Left hindlimb (tissue), 1 donor: ENCODE results near the gene STAC3.
A peak's percentile ranks its signal among the peaks of the same experiment; 100 is the strongest.

Experiments
- DNase-seq: peaks from one replicate; pipeline ENCODE4 v3.0.0-alpha.2; 2018

STAC3 gene

DNA sequence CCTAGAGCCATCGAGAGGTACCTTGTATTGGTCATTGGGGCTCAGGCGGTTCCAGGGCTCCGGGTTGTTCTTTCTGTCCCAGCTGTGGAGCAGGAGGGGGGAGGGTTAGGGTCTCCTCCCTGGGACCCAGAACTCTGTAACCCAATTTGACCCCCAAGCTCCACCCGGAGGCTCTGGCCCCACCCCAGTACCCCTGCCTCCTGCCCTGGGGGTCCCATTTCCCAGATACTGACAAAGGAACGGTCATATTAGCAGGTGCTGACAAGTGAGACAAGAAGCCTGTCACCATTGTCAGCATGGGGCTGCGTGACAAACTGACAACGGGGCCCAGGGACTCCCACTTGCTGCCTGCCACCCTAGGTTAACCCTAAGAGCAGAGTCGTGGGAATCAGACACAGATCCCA, 15.3 kb downstream of the STAC3 start:
- no peak for DNase-seq

DNA sequence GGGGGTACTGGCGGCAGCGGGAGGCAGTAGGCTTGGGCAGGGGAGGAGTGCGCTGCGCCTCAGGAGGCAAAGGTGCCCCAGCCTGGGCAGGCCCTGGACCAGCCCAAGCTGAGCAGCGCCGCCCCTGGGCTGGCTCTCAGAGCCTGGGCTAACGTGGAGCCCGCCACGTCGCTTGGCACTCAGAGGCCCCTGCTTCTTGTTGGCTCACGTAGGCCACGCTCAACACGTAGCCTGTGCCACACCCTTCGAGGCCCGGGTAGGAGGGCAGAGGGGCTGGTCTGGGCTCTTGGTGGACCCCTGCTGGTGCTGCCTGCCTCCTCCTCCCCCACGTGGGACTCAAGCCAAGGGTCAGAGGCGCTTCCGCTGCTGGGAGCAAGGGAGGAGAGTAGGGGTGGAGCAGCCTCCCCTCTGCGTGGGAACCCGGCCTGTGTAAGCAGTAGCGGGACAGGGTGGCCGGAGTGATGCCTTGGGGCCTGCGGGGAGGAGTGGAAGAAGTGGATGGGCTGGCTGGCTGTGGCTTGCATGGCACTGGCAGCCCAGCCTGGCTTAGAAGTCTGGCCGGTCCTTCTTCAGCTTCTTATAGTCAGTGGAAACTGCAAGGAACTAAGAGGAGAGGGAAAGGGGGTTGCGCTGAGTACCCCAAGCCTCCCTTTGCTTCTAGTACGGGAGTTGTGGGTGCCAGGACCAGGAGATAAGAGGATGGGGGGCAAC, 15.8 kb downstream of the STAC3 start:
- DNase-seq, result peak; percentile 90

DNA sequence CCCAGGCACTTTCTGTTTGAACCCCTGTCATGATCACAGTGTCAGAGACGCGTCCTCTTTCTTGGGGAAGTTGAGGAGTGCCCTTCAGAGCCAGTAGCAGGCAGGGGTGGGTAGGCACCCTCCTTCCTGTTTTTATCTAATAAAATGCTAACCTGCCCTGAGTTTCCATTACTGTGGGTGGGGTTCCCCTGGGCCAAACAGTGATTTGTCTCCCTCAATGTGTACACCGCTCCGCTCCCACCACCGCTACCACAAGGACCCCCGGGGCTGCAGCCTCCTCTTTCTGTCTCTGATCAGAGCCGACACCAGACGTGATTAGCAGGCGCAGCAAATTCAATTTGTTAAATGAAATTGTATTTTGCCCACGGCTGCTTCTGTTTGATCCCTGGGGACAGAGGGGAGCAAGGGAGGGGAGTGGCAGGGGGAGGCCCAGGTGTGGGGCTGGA, 16.4 kb downstream of the STAC3 start:
- no peak for DNase-seq

- DNase-seq, result no peak
These were observed 16.8 kb downstream of the STAC3 start for GRCh38 chr12:57234233-57234570.

DNA sequence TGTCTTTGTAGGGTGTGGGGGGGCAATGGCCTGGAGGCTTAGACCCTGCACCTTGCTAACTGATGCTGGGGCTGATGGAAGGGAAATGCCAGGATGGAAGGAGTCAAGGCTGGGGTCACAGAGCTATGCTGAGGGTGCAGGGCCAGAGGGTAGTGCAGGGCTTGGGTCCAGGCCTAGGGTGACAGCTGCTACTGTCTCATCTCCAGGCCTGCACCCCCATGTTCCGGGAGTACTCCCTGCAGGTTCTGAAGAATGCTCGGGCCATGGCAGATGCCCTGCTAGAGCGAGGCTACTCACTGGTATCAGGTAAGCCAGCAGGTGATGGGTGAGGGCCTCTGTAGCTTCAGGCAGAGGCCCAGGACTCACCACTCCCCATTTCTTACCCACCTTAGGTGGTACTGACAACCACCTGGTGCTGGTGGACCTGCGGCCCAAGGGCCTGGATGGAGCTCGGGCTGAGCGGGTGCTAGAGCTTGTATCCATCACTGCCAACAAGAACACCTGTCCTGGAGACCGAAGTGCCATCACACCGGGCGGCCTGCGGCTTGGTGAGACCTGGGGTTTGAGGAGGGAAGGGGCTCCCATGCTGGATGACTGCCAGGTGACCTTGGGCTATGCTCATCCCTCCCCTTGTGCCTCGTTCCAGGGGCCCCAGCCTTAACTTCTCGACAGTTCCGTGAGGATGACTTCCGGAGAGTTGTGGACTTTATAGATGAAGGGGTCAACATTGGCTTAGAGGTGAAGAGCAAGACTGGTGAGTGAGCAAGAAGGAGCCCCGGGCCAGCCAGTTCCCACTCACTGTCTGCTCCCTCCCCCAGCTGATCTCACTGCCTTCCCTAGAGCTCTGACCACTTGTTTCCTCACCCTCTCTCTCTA, 17.4 kb downstream of the STAC3 start:
- no peak for DNase-seq

DNA sequence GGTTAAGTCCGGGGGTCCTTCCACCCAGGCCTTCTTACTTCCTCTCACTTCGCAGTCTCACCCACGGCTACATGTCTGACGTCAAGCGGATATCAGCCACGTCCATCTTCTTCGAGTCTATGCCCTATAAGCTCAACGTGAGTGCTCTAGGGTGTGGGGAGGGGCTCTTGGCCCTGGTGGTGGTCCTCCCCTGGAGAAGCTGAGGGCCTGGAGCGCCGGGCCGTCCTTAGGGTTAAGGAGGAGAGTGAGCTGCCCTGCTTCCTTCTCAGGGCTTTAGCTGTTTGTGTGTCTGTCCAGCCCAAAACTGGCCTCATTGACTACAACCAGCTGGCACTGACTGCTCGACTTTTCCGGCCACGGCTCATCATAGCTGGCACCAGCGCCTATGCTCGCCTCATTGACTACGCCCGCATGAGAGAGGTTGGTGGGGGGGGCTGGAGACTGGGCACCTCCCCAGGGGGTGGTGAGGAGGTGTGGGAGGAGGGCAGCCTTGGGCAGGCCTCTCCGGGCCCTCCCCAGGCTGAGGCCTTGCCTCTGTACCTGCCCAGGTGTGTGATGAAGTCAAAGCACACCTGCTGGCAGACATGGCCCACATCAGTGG, 18.7 kb downstream of the STAC3 start:
- peak; percentile 44 for DNase-seq

- peak; percentile 26 for DNase-seq
These were observed 19.5 kb downstream of the STAC3 start for GRCh38 chr12:57231276-57232021.

DNA sequence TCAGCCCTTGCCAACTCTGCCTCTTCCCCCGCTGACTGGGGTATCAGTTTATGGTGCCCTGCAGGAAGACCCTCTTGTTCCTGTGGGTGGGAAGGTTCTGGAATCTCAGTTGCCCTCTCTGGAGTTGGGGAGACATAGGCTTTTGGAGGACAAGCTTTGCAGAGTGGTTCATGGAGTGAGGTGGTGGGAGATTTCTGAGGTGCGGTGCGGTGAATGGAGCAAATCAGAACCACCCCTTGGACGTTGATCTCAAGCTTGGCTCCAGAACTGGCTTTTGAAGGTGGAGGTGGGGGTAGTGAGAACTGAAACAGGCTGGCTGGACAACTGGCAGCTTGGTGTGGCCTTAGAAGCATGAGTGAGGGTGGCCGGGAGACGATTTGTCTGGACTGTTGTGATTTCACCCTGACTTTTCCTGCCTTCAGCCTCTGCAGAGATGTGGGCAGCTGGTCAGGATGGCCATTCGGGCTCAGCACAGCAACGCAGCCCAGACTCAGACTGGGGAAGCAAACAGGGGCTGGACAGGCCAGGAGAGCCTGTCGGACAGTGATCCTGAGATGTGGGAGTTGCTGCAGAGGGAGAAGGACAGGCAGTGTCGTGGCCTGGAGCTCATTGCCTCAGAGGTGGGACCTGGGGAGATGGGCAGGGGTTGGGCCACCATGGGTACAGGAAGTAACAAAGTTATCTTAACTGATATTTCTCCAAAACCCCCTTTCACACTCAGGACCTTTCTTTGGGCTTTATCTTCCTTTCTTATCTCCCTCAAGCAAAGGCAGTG, 20.4 kb downstream of the STAC3 start:
- DNase-seq, result peak; percentile 28

DNA sequence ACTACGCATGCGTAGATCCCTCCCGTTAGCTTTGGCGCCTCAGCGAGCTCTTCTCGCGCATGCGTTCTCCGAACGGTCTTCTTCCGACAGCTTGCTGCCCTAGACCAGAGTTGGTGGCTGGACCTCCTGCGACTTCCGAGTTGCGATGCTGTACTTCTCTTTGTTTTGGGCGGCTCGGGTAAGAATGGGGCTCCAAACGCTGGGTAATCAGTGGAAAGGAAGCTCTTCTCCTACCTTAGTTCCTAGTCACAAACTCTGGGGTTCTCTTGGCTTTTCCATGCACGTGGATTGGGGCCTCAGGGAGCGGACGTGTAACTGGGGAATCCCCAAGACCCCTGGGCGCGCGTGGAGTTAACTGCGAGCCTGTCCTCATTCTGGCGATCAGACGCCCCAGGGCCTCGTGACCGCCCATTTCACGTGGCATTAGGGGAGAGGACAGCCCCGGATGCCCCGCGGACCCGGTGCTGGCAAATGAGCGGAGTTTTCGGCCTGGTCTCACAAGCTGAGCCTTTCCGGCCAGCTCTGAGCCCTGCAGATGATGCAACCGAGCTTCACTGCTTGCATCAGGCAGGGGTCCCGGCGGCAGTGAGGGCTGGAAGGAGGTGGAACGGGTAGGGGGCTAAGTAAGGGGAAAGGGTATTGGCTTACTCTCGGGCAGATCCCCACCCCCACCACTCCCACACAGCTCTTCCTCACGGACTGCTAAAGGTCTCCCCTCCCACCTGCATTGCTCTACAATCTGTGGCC, 21.2 kb downstream of the STAC3 start, which contains the start of gene SHMT2:
Gene SHMT2 (plus strand): TSS at position 78 of the 747 bp plus-strand sequence. CDS start 68 bp downstream, at position 146.
- DNase-seq, result peak; percentile 96

DNA sequence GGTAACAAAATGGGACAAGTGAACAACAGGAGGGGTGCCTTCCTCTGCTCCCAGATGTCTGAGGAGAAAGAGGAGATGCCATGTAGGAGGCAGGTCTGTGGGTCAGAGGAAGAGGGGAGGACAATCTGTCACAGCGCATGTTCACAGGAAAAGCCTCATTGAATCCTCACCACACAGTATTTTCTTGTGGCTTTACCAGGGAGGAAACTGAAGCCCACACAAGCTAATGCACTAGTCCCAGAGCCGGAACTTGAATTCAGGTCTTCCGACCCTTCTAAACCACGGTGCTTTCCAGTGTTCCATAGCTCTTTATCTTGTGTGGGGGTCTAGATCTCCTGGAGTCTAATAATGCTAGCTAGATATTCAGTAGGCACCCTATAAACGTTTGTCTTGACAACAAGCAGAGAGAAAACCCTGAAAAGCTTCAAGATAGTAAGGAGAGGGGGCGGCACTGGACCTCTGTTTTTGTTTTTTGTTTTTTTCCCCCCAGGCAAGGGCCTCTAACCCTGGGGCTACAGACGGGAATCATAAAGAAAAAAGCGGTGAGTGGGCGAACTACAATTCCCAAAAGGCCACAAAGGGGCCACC, 21.8 kb downstream of the STAC3 start:
- DNase-seq, result no peak

DNA sequence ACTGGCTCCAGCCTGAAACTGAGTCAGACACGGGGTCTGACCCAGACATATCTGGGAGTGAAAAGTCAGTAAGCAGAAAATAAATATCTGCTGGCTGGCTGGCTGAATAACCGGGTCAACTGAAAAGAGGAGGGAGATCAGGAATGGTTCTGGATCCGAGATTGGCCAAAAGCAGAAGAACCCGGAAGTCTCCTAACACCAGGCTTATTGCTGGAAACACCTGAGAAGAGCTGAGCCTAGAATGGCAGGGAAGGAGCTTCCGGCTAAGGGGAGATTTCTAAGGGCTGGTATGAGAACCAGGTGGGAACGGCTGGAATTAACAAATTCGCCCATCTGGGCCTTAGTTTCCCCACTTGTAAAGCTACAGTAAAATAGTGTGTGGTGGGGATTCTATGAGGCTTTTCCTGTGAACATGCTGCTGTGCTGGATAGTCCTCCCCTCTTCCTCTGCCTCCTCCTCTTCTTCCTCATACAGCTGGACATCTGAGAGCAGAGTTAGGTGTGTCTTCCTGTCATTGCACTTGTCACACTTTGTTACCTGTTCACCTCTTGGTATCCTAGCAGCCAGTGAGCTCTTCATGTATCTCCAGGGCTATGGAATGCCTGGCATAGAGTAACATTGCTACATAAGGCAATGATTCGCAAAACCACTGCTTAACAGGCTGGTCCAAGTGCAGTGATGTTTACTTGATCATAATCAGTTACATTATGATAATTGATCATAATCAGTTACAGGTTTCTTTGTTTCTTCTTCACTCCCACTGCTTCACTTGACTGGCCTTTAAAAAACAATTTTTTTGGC, 23.5 kb downstream of the STAC3 start:
- no peak for DNase-seq

DNA sequence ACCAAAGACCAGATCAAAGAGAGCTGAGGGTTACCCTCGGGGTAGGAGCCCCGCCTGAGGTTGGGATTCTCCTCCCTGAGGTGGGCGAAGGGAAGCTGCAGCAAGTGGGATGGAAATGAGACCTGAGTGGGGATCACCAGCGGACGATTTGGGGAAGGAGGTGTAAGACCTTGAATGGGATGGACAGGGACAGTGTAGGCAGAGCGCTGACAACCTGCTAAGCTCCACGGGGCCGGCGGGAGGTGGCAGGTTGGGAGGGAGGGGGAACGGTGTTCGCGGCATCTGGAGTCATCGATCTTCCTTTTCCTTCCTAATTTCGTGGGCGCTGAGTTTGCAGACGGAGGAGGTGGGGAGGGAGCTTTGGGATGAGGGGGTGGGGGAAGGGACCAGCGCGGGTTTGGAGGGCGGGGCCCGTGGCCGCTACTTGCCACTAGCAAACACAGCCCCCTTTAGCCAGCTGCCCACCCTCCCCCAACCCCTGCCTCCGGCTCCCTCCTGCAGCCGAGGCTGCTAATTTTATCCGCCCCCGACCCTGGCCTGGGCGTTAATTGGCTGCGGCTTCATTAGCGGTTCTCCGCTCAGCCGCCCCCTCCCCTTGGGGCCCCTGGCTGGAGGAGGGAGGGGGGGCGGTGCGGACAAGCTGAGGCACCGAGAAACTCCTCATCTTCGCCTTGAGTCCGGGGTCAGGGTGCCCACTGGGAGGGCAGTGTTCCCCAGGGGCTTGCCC, 24.2 kb downstream of the STAC3 start:
- no peak for DNase-seq

GRCh38 chr12:57225680-57226210, 25.2 kb downstream of the STAC3 start:
- DNase-seq, result no peak

- no peak for DNase-seq
These were observed 25.9 kb downstream of the STAC3 start for GRCh38 chr12:57224973-57225679.

DNA sequence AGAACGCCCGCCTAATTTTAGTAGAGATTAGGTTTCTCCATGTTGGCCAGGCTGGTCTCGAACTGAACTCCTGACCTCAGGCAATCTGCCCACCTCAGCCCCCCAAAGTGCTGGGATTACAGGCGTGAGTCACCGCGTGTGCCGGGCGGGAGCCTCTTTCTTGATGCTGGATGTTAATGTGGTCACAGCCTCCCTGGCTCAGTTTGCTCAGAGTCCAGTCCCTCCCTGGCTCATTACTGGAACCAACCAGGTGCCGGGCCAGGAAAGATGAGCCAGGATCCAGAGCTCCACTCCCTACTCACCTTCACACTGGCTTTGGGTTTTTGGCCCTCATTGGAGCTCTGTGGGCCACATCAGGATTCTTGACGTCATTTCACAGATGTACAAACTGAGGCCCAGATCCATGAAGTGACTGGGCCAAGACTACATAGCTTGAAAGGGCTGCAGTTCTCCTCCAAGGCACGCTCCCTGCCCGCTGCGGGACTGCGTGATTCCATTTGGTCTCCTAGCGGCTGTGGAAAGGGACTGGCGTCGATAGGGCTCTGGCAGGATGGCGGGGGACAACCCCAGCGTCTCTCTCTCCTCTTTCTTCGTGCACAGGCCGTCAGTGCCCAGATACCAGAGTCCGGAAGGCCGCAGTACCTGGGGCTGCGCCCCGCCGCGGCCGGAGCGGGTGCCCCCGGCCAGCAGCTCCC, 26.6 kb downstream of the STAC3 start:
- no peak for DNase-seq

DNA sequence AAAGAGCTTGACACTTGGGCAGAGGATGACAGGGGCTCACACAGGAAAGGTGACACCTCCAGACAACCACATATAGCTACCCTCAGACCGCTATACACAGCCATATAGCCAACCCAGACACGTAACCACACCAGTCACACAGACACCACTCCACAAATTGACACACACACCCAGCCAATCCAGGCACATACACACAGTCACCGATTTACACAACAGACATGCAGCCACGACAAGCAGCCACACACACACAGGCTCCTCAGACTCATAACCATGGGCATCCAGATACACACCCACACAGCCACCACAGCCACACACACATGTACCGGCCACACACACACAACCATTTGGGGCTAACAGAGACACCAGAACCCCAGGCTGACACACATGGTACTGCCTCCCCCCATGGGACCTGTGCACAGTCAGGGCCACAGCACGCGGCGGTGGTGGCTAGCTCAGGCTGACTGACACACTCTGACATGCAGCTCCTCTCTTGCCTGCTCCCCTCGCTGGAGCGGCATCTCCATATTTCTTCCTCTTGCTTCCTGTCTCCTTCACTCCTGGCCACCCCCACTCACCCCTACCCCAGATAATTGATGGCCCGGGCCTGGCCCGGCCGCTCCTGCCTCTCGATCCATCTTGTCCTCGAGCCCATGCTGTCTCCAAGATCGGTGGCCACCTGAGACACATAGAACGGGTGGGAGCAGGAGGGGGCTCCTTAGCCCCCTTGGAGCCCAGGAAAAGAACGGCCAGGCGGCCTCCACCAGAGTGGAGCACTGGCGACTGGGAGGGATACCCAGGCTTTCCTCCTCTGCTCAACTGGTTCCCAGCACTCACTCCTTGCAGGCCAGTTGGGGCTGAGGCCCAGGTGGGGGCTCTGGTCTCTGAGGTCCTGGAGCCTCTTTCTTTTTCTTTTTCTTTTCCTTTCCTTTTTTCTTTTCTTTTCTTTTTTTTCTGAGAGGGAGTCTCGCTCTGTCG, 27.5 kb downstream of the STAC3 start:
- no peak for DNase-seq
